HG02642 (cell line): ENCODE measurements around the gene GNPDA2.
"Not testable (repeated sequence)": the region's sequence is repeated elsewhere in the genome, so short reads cannot be mapped to it uniquely, and the experiment has no call there.

ENCODE experiments used
- ATAC-seq: cut with Tn5 transposase; IDR thresholded peaks from one replicate; pipeline ENCODE4 v1.9.1; 2021; ENCODE audit warnings: mild to moderate bottlenecking; ENCODE audit not compliant: unreplicated experiment, poor library complexity

GNPDA2 gene

DNA sequence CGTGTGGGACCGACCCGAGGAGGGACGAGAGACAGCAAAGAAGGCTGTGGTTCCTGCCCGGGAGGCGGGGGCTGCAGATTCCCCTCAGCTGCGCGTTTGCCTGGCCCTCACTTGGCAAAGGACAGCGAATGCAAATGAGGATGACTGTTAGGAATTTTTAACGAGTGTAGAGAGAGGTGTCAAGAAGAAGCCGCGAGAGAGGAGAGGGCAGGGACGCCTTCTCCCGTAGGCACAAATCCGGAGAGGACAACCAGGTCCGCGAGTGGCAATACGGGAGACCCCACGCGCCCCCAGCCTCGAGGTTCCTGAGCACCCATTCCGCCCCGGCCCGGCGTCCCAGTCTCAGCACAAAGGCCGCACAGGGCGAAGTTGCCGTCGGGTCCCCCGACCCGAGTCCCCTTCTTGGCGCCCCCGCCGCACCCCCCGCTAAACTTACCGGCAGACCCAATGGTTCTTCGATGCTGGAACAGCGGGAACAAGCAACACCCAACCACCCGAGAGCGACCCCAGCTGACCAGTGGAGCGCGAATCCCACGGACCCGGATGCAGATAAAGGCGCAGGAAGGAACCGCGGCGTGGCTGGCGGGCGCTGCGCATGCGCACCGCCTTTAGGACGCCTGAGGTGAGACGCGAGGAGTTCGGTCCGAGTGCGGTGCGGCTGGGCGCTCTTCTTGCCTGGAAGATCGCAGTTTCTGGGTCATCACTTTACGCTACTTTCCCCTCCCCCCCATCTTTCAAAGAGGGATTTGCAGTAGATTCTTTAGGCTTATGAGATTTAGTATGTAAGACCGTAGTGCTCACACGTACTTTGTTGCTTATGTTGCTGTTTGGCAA is at the start of gene GNPDA2:
GNPDA2 (minus strand) TSS at position 519 of the 834 bp plus-strand sequence. CDS start 4,349 bp downstream, outside the sequence.
- peak; percentile 95 for ATAC-seq

DNA sequence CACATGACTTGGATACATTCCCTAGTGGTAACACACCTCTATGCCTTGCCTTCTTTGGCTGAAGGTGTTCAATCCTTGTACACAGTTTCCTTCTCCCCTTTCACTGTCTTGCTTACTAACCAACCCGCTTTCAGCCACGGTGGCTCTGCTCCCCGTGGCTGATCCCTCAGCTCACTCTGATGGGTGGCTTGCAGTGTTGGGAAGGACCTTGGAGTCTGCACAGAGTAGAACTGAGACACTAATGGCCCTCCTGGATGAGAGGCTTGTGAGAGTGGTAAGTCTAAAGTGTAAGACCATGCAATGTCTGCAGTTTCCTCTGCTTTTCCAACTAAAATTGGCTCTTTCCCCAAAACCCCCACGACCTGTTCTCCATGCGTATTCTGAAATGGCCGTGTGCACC is 46.0 kb upstream of the GNPDA2 start:
- no peak for ATAC-seq

- ATAC-seq = no peak
Observed at GRCh38 chr4:44771789-44772188, 45.4 kb upstream of the GNPDA2 start.

- no peak for ATAC-seq
Observed at GRCh38 chr4:44766453-44766852, 40.1 kb upstream of the GNPDA2 start.

DNA sequence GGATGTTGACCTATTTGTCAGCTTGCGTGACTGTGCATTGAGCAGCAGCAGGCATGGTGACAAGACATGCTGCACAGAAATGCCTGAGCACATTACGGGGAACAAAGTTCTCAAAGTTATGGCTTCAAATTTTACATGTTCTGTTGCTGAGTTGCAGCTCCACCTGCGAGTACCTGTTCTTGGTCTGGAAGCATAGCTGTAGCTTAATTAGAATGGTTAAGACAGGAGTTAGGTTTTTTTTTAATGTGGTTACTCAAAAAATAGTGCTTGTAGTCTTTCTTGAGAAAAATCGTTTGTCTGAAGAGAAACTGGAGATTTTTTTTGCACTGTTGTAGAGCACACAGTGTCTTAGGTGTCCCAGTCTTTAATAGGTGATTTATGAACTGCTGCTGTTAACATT is 38.8 kb upstream of the GNPDA2 start:
- no peak for ATAC-seq

DNA sequence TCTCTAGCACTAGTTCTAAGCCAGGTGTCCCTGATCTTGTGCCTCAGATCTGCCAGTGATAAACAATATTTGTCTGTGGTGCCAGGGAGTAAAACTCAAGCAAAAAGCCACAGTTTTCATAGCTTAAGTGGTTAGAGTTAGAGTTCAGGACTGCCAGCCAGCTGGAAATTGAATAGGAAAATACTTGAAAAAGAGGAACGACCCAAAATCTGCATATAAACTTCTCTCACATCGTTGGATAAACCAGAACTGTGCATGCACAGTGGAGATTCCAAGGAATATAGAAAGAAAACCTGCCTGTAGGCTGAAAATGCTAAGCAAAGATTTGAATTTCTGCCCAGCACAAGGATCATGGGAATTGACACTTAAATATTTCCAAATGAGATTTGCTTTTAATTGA is 35.0 kb upstream of the GNPDA2 start:
- no peak for ATAC-seq

DNA sequence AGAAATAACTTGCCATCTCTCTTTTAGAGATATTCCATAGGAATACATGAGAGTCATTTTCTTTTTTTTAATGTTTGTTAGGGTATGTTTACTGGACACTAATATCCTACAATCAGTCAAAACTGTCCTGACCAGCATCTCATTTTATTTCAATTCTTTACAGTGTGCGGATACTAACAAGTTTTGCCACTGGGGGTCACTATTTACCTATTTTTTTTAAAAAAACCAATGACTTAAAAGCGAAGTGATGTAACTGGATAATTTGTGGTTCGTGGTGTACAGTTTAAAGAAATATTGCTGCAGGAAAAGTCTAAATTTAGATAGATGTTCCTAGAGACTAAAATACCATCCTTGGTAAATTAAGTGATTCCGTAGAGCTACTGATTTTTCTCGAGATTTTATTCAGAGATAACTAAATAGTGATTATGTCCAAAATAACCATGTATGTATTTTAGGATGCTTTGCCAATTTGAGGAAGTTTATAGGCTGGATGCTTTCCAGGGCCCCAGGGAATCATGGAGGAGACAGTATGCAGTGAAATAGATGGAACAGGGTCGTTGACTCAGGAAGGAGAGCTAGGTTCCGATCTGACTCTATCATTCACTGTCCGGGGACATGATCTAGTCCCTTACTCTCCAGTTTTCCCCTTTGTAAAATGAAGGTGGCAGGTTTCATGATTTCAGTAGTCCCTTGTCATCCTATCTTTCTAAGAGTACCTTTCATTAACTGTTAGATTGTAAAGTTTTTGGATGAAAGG is 34.0 kb upstream of the GNPDA2 start:
- peak; percentile 77 for ATAC-seq

DNA sequence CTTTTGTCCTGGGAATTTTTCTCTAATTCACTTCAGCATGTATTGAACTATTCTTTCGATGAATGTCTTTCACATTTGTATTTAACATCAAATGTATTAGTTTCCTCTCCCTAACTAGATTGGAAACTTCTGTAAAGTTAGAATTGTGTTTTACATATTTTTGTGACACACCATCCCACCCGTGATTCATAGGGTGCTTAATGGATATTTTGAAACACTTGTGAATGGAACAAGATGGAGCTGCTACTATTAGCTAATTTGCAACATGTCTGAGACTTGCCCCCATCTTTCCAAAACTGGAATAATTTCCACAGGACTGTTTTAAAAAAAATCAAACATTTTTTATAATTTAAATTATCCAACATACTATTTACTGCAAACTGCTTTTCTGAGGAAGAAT is 30.2 kb upstream of the GNPDA2 start:
- ATAC-seq = no peak

DNA sequence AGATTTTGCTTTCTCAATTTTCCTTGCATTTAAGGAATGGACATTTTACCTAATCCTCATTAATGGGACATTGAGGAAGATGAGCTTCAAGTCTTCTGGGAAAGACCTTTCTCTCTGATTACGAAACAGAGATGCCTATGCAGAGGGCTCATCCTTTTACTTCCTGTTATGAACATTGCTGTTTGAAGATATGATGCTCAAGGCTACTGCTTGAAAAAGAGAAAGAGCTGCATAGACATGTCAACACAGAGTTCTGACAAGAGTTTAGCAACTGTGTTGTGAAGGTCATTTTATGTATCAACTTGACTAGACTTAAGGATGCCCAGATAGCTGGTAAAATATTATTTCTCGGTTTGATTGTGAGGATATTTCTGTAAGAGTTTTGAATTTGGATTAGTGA is 13.8 kb upstream of the GNPDA2 start:
- no peak for ATAC-seq

DNA sequence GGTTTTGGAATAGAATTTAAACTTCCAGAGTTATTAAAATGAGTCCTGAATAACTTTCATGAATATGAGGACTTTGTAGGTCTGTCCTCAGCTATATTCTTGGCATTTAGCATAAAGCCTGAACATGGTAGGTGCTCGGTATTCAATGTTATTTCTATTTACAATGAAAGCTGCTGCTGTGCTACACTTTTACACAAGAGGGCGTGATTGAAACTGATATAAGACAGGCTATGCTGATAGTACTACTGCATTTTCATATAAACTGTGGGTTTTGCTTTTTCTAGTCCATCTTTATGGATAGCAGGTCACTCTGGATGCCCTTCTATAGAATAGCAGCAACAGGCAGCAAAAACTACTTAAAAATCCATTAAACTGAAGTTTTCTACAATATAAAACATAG is 12.3 kb upstream of the GNPDA2 start:
- peak; percentile 85 for ATAC-seq

DNA sequence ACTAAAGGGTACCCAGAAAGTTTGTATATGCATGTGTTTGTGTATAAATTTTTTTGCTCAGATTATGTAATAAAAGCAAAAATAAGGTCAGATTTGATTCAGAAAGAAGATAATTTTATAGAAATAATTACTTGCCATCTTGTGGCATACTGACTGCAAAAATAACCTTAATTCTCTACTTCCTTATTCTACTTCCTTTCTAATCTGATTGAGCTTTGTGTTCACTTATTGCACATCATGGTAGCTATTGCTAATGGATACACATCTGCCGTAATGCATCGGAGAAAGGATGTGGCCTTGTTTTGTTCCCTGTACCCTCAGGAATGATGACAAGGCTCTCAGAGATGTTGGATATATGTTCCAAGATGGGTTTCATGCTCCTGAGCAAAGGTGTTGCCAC is 10.5 kb upstream of the GNPDA2 start:
- ATAC-seq = no peak

- ATAC-seq = not testable (repeated sequence)
Observed at GRCh38 chr4:44728694-44729093, 2.3 kb upstream of the GNPDA2 start.

- no peak for ATAC-seq
Observed at GRCh38 chr4:44727471-44727870, 1.1 kb upstream of the GNPDA2 start.

GRCh38 chr4:44725726-44726037 is 674 bp downstream of the GNPDA2 start:
- no peak for ATAC-seq

DNA sequence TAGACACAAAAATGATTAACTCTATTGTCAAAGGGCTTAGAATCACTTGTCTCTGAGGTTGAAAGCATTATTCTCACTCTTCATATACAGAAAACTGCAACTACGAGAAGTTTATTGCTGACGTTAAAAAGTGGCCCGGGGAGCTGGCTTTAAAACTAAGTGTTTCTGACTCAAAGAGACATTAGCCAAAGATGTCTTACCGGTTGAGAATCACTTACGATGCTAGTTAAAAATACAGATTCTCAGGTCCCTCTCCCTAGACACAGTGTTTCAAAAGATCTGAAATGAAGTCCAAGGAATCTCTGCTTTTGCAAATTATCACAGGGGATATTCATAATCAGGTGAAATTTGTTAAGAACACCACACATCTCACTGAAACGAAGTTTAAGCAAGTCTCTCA is 1.2 kb downstream of the GNPDA2 start:
- no peak for ATAC-seq

DNA sequence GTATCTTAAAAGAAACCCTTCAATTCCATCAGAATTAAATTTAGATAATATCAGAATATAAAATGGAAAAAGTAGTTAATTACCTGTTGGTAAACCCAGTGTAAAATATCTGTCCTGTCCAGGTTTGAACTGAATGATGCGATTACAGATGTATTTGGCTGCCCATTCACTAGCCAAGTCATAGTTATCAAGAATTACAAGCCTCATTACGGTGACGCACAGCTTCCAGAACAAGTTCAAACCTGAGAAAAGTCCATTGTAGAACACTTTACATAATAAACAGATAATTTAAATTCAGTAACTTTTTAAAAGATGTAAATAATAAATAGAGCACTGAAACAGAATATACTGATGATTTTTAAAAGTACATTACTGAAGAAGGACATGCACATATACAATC is 4.4 kb downstream of the GNPDA2 start:
- no peak for ATAC-seq

DNA sequence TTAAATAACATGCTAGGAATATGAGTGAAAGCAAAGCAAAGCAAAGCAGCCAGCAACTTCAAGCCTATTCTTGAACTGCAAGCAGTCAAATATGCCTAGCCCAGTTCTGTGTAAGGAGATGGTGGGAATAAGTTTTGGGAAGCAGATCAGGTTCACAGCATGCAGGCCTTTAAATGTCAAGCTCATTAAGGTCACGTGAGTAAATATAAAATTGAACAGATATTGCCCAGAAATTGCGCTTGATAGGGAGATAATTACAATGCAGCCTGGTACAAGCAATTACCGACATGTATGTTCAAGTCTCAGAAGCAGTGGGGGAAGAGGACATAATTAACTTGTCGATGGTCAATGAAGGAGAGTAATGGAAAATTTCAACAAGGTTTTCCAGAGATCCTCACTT is 6.0 kb downstream of the GNPDA2 start:
- ATAC-seq = no peak

DNA sequence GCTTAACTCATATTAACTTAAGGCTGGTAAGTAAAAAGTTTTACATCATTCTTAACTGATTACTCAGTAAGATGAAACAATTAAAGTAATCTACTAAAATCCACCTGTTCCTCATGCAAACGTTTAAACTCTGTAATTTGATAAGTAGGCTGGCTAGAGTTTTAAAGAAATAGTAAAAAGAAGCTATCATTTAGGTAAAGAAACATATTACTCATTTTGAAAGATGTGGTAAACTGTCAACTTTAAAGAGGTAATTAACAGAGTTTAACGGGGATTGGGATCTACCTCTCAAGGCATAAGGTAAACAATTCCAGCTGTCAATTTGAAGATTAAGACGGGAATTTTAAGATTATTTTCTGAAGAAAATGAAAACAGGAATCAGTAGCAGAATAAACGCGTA is 9.8 kb downstream of the GNPDA2 start:
- ATAC-seq = no peak

GRCh38 chr4:44713125-44713524 is 13.2 kb downstream of the GNPDA2 start:
- no peak for ATAC-seq

- ATAC-seq = no peak
Observed at GRCh38 chr4:44704673-44705072, 21.7 kb downstream of the GNPDA2 start.

GRCh38 chr4:44701037-44701436 is 25.3 kb downstream of the GNPDA2 start:
- ATAC-seq = no peak

- ATAC-seq = no peak
Observed at GRCh38 chr4:44700427-44700826, 25.9 kb downstream of the GNPDA2 start.
